ENCODE results near the gene PHACTR3. TPM values are rescaled to one million over a fixed set of nuclear protein-coding genes. Genes with fewer than 3 reads are reported as not detected.

The PHACTR3 gene
- total RNA-seq, 1 experiment from 2014 or later = not detected

- Histone ChIP-seq H3K9me2 (ENCODE audit: insufficient read depth) (no peaks in the 10 kb centered on the region), H3K4me3 (replicated peaks in 1 of 2; ENCODE audit: low read depth in 1 of 2, low read length in 2 of 2) (no peak overlapping the region), H3K9me3 (ENCODE audit: control insufficient read depth in 1 of 2, insufficient read depth in 1 of 2, low read depth in 1 of 2, low read length in 2 of 2) (no peaks in the 10 kb centered on the region), H3K27ac (ENCODE audit: low read depth, low read length) (no peak overlapping the region), H2AFZ (ENCODE audit: low read depth, low read length, poor library complexity, severe bottlenecking) (no peak overlapping the region), H3K36me3 (ENCODE audit: control insufficient read depth in 1 of 2, insufficient read depth in 2 of 2, low read length in 2 of 2) (no peaks in the 10 kb centered on the region), H4K20me1 (ENCODE audit: insufficient read depth) (no peaks in the 10 kb centered on the region), H3K4me1 (ENCODE audit: control insufficient read depth in 1 of 2, insufficient read depth in 2 of 2, low read length in 2 of 2) (no peaks in the 10 kb centered on the region), H3K4me2 (ENCODE audit: low read length) (no peak overlapping the region), H3K9ac (ENCODE audit: low read length) (no peak overlapping the region), H3K27me3 (ENCODE audit: insufficient read depth, low read length) (peaks cover 20% of the 10 kb centered on the region), H3K79me2 (ENCODE audit: insufficient read depth, low read length) (no peaks in the 10 kb centered on the region)
- TF ChIP-seq EZH2phosphoT487 (IDR thresholded peaks at IDR 0.05; ENCODE audit: borderline replicate concordance) (no peak), SRF (IDR thresholded peaks at IDR 0.05; ENCODE audit: low read depth) (no peak), TCF7L2 (IDR thresholded peaks at IDR 0.05; ENCODE audit: borderline replicate concordance, extremely low read depth, insufficient read depth, insufficient read length) (no peak), EGR1 (IDR thresholded peaks at IDR 0.05; ENCODE audit: low read depth) (no peak), REST (IDR thresholded peaks at IDR 0.05; ENCODE audit: low read depth) (no peak), ELF1 (IDR thresholded peaks at IDR 0.05; ENCODE audit: borderline replicate concordance, low read depth) (no peak), CBX3 (IDR thresholded peaks at IDR 0.05; ENCODE audit: low read depth) (no peak)
- TF ChIP-seq, protein P1, sequence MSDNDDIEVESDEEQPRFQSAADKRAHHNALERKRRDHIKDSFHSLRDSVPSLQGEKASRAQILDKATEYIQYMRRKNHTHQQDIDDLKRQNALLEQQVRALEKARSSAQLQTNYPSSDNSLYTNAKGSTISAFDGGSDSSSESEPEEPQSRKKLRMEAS (IDR thresholded peaks at IDR 0.05) = no peak
- RAD21 ChIA-PET (ENCODE audit: low non-redundant PET in 1 of 2, low total read pairs in 2 of 2, uncharacterized antibody in 2 of 2, unreplicated experiment in 2 of 2) = no interaction called here
- BruUV-seq (replicated peaks) = no TSS peak
- intact Hi-C loops (cut with micrococcal nuclease) = no loop called here
- CTCF ChIA-PET = no interaction called here
- ATAC-seq (no peak), DNase-seq (ENCODE audit: low read depth, low spot score) (no peak)
- POLR2A ChIA-PET = no interaction called here
Observed at GRCh38 chr20:59729506-59729905, 125.2 kb downstream of the PHACTR3 start.

Data from HCT116 (cell line).